HL-60 (cell line): ENCODE measurements around the gene RYR2.

Source experiments
- CTCF ChIP-seq: IDR thresholded peaks from one replicate; pipeline ENCODE4 v1.5.1; 2011; ENCODE audit warnings: low read length, control low read depth, inconsistent platforms; ENCODE audit not compliant: insufficient read depth
- GABPA ChIP-seq: IDR thresholded peaks from 2 replicates; pipeline ENCODE4 v1.6.1; 2012; ENCODE audit warnings: low read depth
- POLR2AphosphoS5 ChIP-seq: IDR thresholded peaks from 2 replicates; pipeline ENCODE4 v1.6.1; 2012; ENCODE audit warnings: low read depth
- REST ChIP-seq: IDR thresholded peaks from 2 replicates; pipeline ENCODE4 v1.6.1; 2012; ENCODE audit warnings: low read depth; ENCODE audit not compliant: insufficient replicate concordance
- SPI1 ChIP-seq: IDR thresholded peaks from 2 replicates; pipeline ENCODE4 v1.6.1; 2012; ENCODE audit warnings: low read depth, mild to moderate bottlenecking, borderline replicate concordance

GRCh38 chr1:237478082-237478481 is 436.1 kb downstream of the RYR2 start:
- TF ChIP-seq CTCF, result no peak
- TF ChIP-seq REST, result no peak
- no peak for TF ChIP-seq POLR2AphosphoS5
- TF ChIP-seq GABPA, result no peak
- TF ChIP-seq SPI1, result no peak
